Measurements from ENCODE around the gene SLC6A8.

- TF ChIP-seq, protein P1, sequence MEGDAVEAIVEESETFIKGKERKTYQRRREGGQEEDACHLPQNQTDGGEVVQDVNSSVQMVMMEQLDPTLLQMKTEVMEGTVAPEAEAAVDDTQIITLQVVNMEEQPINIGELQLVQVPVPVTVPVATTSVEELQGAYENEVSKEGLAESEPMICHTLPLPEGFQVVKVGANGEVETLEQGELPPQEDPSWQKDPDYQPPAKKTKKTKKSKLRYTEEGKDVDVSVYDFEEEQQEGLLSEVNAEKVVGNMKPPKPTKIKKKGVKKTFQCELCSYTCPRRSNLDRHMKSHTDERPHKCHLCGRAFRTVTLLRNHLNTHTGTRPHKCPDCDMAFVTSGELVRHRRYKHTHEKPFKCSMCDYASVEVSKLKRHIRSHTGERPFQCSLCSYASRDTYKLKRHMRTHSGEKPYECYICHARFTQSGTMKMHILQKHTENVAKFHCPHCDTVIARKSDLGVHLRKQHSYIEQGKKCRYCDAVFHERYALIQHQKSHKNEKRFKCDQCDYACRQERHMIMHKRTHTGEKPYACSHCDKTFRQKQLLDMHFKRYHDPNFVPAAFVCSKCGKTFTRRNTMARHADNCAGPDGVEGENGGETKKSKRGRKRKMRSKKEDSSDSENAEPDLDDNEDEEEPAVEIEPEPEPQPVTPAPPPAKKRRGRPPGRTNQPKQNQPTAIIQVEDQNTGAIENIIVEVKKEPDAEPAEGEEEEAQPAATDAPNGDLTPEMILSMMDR (conservative IDR thresholded peaks at IDR 0.05; ENCODE audit: low read length), result no peak
- TF ChIP-seq EZH2phosphoT487 (IDR thresholded peaks at IDR 0.05; ENCODE audit: borderline replicate concordance, low read depth, low read length), result no peak
Observed at GRCh38 chrX:153674219-153674851, 13.4 kb upstream of the SLC6A8 start.
